HG03196 (cell line): Measurements from ENCODE around the gene SERPINF2.
"Not testable (repeated sequence)": the region's sequence is repeated elsewhere in the genome, so short reads cannot be mapped to it uniquely, and the experiment has no call there.

Source experiments
- ATAC-seq: cut with Tn5 transposase; IDR thresholded peaks from one replicate; pipeline ENCODE4 v1.9.1; 2021; ENCODE audit not compliant: unreplicated experiment

SERPINF2 gene

GRCh38 chr17:1786708-1787107 is 44.0 kb downstream of the SERPINF2 start:
- ATAC-seq = no peak

DNA sequence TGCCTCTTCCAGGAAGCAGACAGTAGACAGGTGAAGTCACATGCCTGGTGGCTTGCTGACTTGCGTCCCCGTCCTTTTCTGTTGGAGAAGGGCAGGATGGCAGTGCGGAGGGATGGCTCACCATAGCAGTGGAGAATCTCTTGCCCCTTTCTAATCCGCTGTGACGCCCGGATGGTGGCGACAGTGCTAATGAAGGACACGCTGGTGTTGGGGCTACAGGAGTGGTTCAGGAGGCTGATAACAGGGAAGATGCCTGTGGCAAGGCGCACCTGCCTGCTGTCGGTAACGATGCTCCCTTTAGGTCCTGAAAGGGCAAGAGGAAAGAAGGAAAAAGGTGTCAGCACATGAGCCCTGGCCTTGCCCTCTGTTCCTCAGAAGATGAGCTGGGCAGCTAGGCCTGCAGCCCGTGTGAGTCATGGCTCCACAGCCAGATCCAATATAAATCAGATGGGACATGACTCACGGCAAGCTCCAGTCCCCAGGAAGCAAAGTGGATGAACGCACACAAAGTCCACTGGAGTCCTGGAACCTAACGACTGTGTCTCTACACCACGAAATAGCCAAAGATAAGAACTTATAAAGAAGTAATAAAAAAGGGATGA is 44.7 kb downstream of the SERPINF2 start:
- ATAC-seq = no peak

DNA sequence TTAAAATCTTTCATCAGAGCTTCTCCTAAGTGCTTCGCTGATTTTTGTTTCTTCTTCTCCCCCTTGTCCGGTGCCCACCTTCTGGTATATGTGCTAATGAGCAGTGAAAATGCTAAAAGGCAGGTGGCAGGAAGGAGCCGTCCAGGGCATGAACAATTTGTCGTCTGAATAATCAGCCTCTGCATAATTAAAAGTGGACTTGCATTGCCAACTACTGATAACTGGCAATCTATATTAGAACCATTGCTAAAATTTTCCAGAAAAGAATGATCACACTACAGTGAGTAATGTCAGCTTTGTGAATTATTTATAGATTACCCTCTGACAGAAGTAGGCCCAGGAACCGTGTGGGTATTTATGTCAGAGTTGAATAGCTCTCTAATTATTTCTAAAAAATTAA is 47.3 kb downstream of the SERPINF2 start:
- no peak for ATAC-seq

- no peak for ATAC-seq
Measured at GRCh38 chr17:1792495-1793446, 50.1 kb downstream of the SERPINF2 start.

DNA sequence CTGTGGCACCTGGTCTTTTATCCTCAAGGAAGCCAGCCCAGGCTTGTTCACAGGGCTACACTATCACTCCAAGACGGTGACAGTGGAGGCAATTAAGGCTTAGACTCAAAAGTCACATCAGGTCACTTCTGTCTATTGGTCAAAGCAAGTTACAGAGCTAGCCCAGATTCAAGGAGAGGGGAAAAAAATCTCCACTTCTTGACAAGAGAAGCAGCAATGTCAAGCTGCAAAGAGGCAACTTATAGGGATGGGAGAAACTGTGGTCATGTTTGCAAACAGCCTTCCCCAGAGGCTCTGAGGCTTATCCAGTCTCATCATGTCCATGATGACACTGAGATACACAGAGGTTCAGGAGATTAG is 50.8 kb downstream of the SERPINF2 start:
- ATAC-seq = no peak

DNA sequence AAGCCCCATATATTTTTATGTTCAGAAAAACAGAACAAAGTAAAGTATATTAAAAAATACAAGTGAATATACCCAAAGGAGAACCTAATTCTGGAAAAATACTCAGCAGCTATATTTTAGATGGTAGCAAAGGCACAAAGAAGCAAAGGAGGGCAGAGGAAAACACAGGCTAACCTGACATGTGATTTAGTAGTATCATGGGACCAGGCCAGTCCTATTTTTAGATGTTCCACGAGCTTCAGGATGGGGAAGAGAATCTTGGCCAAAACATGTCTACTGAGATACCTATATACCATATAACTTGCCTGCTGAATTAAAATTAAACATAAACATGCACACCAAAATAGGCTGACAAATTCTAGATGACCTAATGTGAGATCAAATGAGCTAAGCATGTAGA is 54.1 kb downstream of the SERPINF2 start:
- no peak for ATAC-seq

- no peak for ATAC-seq
Measured at GRCh38 chr17:1797323-1797722, 54.7 kb downstream of the SERPINF2 start.

GRCh38 chr17:1797846-1798245 is 55.2 kb downstream of the SERPINF2 start:
- not testable (repeated sequence) for ATAC-seq

- no peak for ATAC-seq
Measured at GRCh38 chr17:1800240-1800639, 57.6 kb downstream of the SERPINF2 start.

- no peak for ATAC-seq
Measured at GRCh38 chr17:1800712-1801111, 58.0 kb downstream of the SERPINF2 start.

DNA sequence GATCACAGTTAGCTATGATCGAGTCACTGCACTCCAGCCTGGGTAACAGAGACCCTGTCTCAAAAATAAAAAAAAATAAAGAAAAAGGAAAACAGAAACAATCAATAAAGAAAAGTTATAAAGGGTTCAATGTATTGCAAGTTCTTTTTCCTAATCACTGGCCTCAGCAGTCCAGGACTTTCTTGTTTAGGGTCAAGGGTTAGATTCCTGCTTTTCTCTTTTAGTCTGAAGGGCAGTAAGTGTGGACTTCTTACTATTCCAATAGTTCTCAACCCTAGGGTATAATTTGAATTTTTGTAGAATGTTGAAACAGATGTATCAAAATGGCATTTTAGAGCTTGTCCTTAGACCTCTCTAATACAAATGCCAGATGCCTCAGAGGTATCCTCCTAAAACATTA is 59.8 kb downstream of the SERPINF2 start:
- no peak for ATAC-seq

GRCh38 chr17:1803280-1803679 is 60.6 kb downstream of the SERPINF2 start:
- ATAC-seq = no peak
